PFSK-1 (cell line): ENCODE data around the gene RNF14.
A peak's percentile ranks its signal among the peaks of the same experiment; 100 is the strongest.

Source experiments
- POLR2AphosphoS5 ChIP-seq: IDR thresholded peaks from 2 replicates; pipeline ENCODE4 v1.6.1; 2012; ENCODE audit warnings: low read depth, mild to moderate bottlenecking, control low read depth, low read length, moderate library complexity
- REST ChIP-seq, 2 experiments: IDR thresholded peaks; 2 replicates each; pipeline versions ENCODE4 v1.6.1 to v1.8.0; 2011 to 2012; ENCODE audit warnings: low read depth in 2 of 2, low read length in 2 of 2, control low read depth in 1 of 2, inconsistent platforms in 1 of 2, mild to moderate bottlenecking in 1 of 2, moderate library complexity in 1 of 2; ENCODE audit not compliant: insufficient read depth in 1 of 2
- SIN3A ChIP-seq: IDR thresholded peaks from 2 replicates; pipeline ENCODE4 v1.6.1; 2012; ENCODE audit warnings: mild to moderate bottlenecking, low read length, moderate library complexity, borderline replicate concordance; ENCODE audit not compliant: insufficient read depth
- TAF1 ChIP-seq: IDR thresholded peaks from 2 replicates; pipeline ENCODE4 v1.6.1; 2012; ENCODE audit warnings: low read length, control low read depth, borderline replicate concordance; ENCODE audit not compliant: insufficient read depth

- TF ChIP-seq REST (IDR thresholded peaks at IDR 0.05; ENCODE audit: insufficient read depth in 1 of 2, low read depth in 2 of 2, low read length in 2 of 2) (0 out of 4 replicates have a peak, but pooled peaks of 1 of the 2 experiments have one; percentile 30), POLR2AphosphoS5 (peak; percentile 55; the same call in 1 of the 2 replicates), TAF1 (peak; percentile 73; the same call in 1 of the 2 replicates), SIN3A (no peak)
These were observed 44.0 kb downstream of the RNF14 start, which contains the start of gene GNPDA1 for GRCh38 chr5:142012792-142013388.
